PC-9 (cell line): ENCODE results near the gene CHIT1.

Experiments
- EZH2 ChIP-seq: fragments of 200-600 bp; sonication (generic); IDR thresholded peaks from 2 replicates; pipeline ENCODE4 v1.8.0; 2017; ENCODE audit warnings: antibody characterized with exemption, low read depth
- TF ChIP-seq, protein P1 (sequence below): fragments of 200-600 bp; sonication (generic); conservative IDR thresholded peaks from 2 replicates; pipeline ENCODE4 v1.6.1; 2017; ENCODE audit warnings: mixed run types, antibody characterized with exemption, mild to moderate bottlenecking, moderate library complexity

DNA sequence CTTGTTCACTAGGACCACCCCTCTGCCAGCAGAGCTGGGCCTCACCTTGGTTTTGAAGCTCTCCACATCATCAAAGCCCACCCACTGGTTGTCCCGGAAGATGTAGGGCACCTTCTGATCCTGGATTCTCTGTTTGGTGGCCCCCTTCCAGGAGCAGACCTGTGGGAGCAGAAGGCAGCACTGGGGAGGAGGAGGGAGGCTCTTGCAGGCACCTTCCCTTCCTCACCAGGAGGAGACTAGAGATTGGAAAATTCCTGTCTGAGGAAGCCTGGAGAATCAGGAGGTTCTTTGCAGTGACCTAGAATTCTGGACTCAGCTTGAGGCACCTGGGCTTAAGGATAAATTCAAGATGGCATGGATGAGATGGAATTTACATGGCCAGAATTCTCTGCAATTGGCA lies 10.3 kb downstream of the CHIT1 start:
- TF ChIP-seq, protein P1, sequence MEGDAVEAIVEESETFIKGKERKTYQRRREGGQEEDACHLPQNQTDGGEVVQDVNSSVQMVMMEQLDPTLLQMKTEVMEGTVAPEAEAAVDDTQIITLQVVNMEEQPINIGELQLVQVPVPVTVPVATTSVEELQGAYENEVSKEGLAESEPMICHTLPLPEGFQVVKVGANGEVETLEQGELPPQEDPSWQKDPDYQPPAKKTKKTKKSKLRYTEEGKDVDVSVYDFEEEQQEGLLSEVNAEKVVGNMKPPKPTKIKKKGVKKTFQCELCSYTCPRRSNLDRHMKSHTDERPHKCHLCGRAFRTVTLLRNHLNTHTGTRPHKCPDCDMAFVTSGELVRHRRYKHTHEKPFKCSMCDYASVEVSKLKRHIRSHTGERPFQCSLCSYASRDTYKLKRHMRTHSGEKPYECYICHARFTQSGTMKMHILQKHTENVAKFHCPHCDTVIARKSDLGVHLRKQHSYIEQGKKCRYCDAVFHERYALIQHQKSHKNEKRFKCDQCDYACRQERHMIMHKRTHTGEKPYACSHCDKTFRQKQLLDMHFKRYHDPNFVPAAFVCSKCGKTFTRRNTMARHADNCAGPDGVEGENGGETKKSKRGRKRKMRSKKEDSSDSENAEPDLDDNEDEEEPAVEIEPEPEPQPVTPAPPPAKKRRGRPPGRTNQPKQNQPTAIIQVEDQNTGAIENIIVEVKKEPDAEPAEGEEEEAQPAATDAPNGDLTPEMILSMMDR, result no peak
- no peak for TF ChIP-seq EZH2
